Gastrocnemius medialis (tissue), 4 donors: ENCODE measurements around the gene ILDR1.

ENCODE experiments used
- CTCF ChIP-seq, 5 experiments: fragments of 450-650 bp in 3 of 5; fragments of 200-600 bp in 2 of 5; sonication (generic) in 2 of 5; IDR thresholded peaks in 4 of 5; conservative IDR thresholded peaks in 1 of 5; 1 replicate in 4 of 5; 2 replicates in 1 of 5; pipeline ENCODE4 v1.5.1; 2016 to 2019; ENCODE audit warnings: antibody characterized with exemption in 5 of 5, mild to moderate bottlenecking in 3 of 5, moderate library complexity in 3 of 5
- POLR2A ChIP-seq, 2 donors: fragments of 450-650 bp; IDR thresholded peaks; one replicate each; pipeline ENCODE4 v1.6.1; 2017; ENCODE audit warnings: antibody characterized with exemption in 2 of 2, mild to moderate bottlenecking in 2 of 2, moderate library complexity in 2 of 2

- TF ChIP-seq POLR2A (IDR thresholded peaks at IDR 0.05) (no peak), CTCF (IDR thresholded peaks at IDR 0.05 in 4 of 5, conservative IDR thresholded peaks at IDR 0.05 in 1 of 5) (no peak)
Measured at GRCh38 chr3:121970047-121970446, 52.0 kb downstream of the ILDR1 start.
